SK-N-MC (cell line): ENCODE measurements around the gene KRT72.

ENCODE experiments used
- DNase-seq: peaks from one replicate; pipeline ENCODE4 v3.0.0-alpha.2; 2011; ENCODE audit warnings: low read depth, low spot score
- H3K27ac ChIP-seq: fragments of 200-600 bp; sonication (generic); 2 replicates; pipeline ENCODE4 v1.5.1; 2016; ENCODE audit warnings: mixed run types
- H3K36me3 ChIP-seq: fragments of 200-600 bp; sonication (generic); 2 replicates; pipeline ENCODE4 v1.6.1; 2017; ENCODE audit warnings: antibody characterized with exemption, low read length, mixed read lengths; ENCODE audit not compliant: insufficient read depth
- H3K4me3 ChIP-seq: fragments of 200-600 bp; sonication (generic); 2 replicates; pipeline ENCODE4 v1.5.1; 2016
- H3K9ac ChIP-seq: fragments of 200-600 bp; sonication (generic); 2 replicates; pipeline ENCODE4 v1.8.0; 2017; ENCODE audit warnings: mixed run types, mixed read lengths; ENCODE audit not compliant: insufficient read length
- H3K9me3 ChIP-seq: fragments of 200-600 bp; sonication (generic); 2 replicates; pipeline ENCODE4 v1.6.1; 2017; ENCODE audit warnings: low read depth, mild to moderate bottlenecking, antibody characterized with exemption, low read length, moderate library complexity, mixed read lengths
- EZH2 ChIP-seq: fragments of 200-600 bp; sonication (generic); IDR thresholded peaks from one replicate; pipeline ENCODE4 v1.6.1; 2017; ENCODE audit warnings: antibody characterized with exemption
- FOXP2 ChIP-seq: optimal IDR thresholded peaks from 2 replicates; pipeline ENCODE3; 2011; ENCODE audit warnings: mild to moderate bottlenecking, moderate library complexity; ENCODE audit not compliant: insufficient read depth; ENCODE audit errors: extremely low read length, control extremely low read depth
- POLR2AphosphoS5 ChIP-seq: IDR thresholded peaks from 2 replicates; pipeline ENCODE4 v1.6.1; 2012; ENCODE audit warnings: mild to moderate bottlenecking, low read depth, low read length, borderline replicate concordance

Gene KRT72

GRCh38 chr12:52558781-52559445 is 42.4 kb downstream of the KRT72 start:
- Histone ChIP-seq H3K9me3 (no peaks in the 10 kb centered on the region), H3K9ac (no peak overlapping the region), H3K4me3 (no peak overlapping the region), H3K27ac (no peak overlapping the region), H3K36me3 (no peaks in the 10 kb centered on the region)
- TF ChIP-seq POLR2AphosphoS5: no peak
- TF ChIP-seq FOXP2: no peak
- TF ChIP-seq EZH2: no peak
- no peak for DNase-seq

- Histone ChIP-seq H3K4me3 (no peak overlapping the region), H3K9me3 (no peaks in the 10 kb centered on the region), H3K36me3 (no peaks in the 10 kb centered on the region), H3K27ac (no peak overlapping the region), H3K9ac (no peak overlapping the region)
- TF ChIP-seq POLR2AphosphoS5: no peak
- no peak for TF ChIP-seq EZH2
- no peak for TF ChIP-seq FOXP2
- DNase-seq: no peak
Measured at GRCh38 chr12:52557476-52557875, 43.8 kb downstream of the KRT72 start.

- Histone ChIP-seq H3K9ac (no peak overlapping the region), H3K9me3 (no peaks in the 10 kb centered on the region), H3K4me3 (no peak overlapping the region), H3K27ac (no peak overlapping the region), H3K36me3 (no peaks in the 10 kb centered on the region)
- TF ChIP-seq EZH2: no peak
- no peak for TF ChIP-seq FOXP2
- no peak for TF ChIP-seq POLR2AphosphoS5
- DNase-seq: no peak
Measured at GRCh38 chr12:52555577-52555976, 45.7 kb downstream of the KRT72 start.

- no peaks in the 10 kb centered on the region for H3K36me3 ChIP-seq
- DNase-seq: no peak
- no peak within 1 kb of the TSS for H3K27ac ChIP-seq
- TF ChIP-seq EZH2 (no peak), FOXP2 (no peak), POLR2AphosphoS5 (no peak)
- no peaks in the 10 kb centered on the region for H3K9me3 ChIP-seq
- no peak within 1 kb of the TSS for H3K4me3 ChIP-seq
- no peak within 1 kb of the TSS for H3K9ac ChIP-seq
Measured at GRCh38 chr12:52552681-52553195, 48.5 kb downstream of the KRT72 start, which contains the start of gene KRT71. KRT71 (minus strand) TSS chr12:52553145; CDS start chr12:52553077, 68 bp downstream.

GRCh38 chr12:52552055-52552454 is 49.2 kb downstream of the KRT72 start:
- H3K9ac ChIP-seq: no peak overlapping the region
- no peaks in the 10 kb centered on the region for H3K9me3 ChIP-seq
- H3K27ac ChIP-seq: no peak overlapping the region
- no peak for DNase-seq
- no peak overlapping the region for H3K4me3 ChIP-seq
- no peaks in the 10 kb centered on the region for H3K36me3 ChIP-seq
- no peak for TF ChIP-seq EZH2

GRCh38 chr12:52551216-52551865 is 49.9 kb downstream of the KRT72 start:
- no peak overlapping the region for H3K27ac ChIP-seq
- no peak for DNase-seq
- no peak for TF ChIP-seq EZH2
- TF ChIP-seq POLR2AphosphoS5: no peak
- no peak for TF ChIP-seq FOXP2
- no peaks in the 10 kb centered on the region for H3K9me3 ChIP-seq
- no peak overlapping the region for H3K9ac ChIP-seq
- no peaks in the 10 kb centered on the region for H3K36me3 ChIP-seq
- H3K4me3 ChIP-seq: no peak overlapping the region

- DNase-seq: no peak
- Histone ChIP-seq H3K36me3 (no peaks in the 10 kb centered on the region), H3K27ac (no peak overlapping the region), H3K9ac (no peak overlapping the region), H3K9me3 (no peaks in the 10 kb centered on the region), H3K4me3 (no peak overlapping the region)
- TF ChIP-seq EZH2 (no peak), POLR2AphosphoS5 (no peak), FOXP2 (no peak)
Measured at GRCh38 chr12:52546126-52546525, 55.1 kb downstream of the KRT72 start.

- no peaks in the 10 kb centered on the region for H3K9me3 ChIP-seq
- TF ChIP-seq FOXP2: no peak
- no peak for TF ChIP-seq POLR2AphosphoS5
- TF ChIP-seq EZH2: no peak
- no peak for DNase-seq
- H3K4me3 ChIP-seq: no peak overlapping the region
- H3K9ac ChIP-seq: no peak overlapping the region
- H3K36me3 ChIP-seq: no peaks in the 10 kb centered on the region
- no peak overlapping the region for H3K27ac ChIP-seq
Measured at GRCh38 chr12:52543985-52544883, 57.0 kb downstream of the KRT72 start.
